Adrenal gland (tissue), 12 donors: ENCODE measurements around the gene GGT6. TPM values are rescaled to one million over a fixed set of nuclear protein-coding genes. Genes with fewer than 3 reads are reported as not detected.

Experiments used
- DNase-seq, 7 donors: peaks; one replicate each; pipeline ENCODE4 v3.0.0-alpha.2; 2019 to 2020
- H3K27ac ChIP-seq, 5 donors: fragments of 200-600 bp; sonication (generic) in 4 of 5; 1 replicate in 3 of 5; 2 replicates in 2 of 5; pipeline versions ENCODE4 v1.5.1 to v1.8.0; 2016 to 2020; ENCODE audit warnings: mild to moderate bottlenecking in 1 of 5
- H3K27me3 ChIP-seq: fragments of 200-600 bp; 2 replicates; pipeline ENCODE4 v1.8.0; 2021
- H3K36me3 ChIP-seq, 2 donors: fragments of 200-600 bp; replicated peaks in 1 of 2; 1 replicate in 1 of 2; 2 replicates in 1 of 2; pipeline versions ENCODE4 v1.5.1 to v1.8.0; 2018 to 2022
- H3K4me1 ChIP-seq, 2 donors: fragments of 200-600 bp; replicated peaks in 1 of 2; 1 replicate in 1 of 2; 2 replicates in 1 of 2; pipeline versions ENCODE4 v1.5.1 to v1.8.0; 2018 to 2021
- H3K4me3 ChIP-seq, 4 donors: fragments of 200-600 bp; sonication (generic) in 3 of 4; one replicate each; pipeline ENCODE4 v1.5.1; 2016 to 2018
- H3K9me3 ChIP-seq, 3 donors: fragments of 200-600 bp; sonication (generic) in 1 of 3; replicated peaks in 1 of 3; 1 replicate in 2 of 3; 2 replicates in 1 of 3; pipeline versions ENCODE4 v1.5.1 to v1.8.0; 2016 to 2021
- CTCF ChIP-seq, 6 experiments: fragments of 450-650 bp in 4 of 6; fragments of 200-600 bp in 2 of 6; sonication (generic) in 1 of 6; IDR thresholded peaks; 1 replicate in 5 of 6; 2 replicates in 1 of 6; pipeline versions ENCODE4 v1.5.1 to v1.8.0; 2016 to 2021; ENCODE audit warnings: antibody characterized with exemption in 6 of 6, mild to moderate bottlenecking in 2 of 6, moderate library complexity in 1 of 6
- POLR2A ChIP-seq, 2 donors: fragments of 450-650 bp; IDR thresholded peaks; one replicate each; pipeline ENCODE4 v1.6.1; 2017; ENCODE audit warnings: antibody characterized with exemption in 2 of 2, mild to moderate bottlenecking in 2 of 2, moderate library complexity in 1 of 2
- WGBS, 4 donors: extraction: QIAGEN DNeasy Blood & Tissue Kit in 2 of 4; methylation state at CpG; one replicate each; pipeline versions ENCODE4 v1.1.5 to v1.1.7; 2013 to 2017; 5-methylcytosine and 5-hydroxymethylcytosine counted together
- intact Hi-C, 2 donors: fragments of 100-400 bp; cut with DNase I; formaldehyde crosslinking; loops; one replicate each; pipeline versions ENCODE4 v1.14.1 to v1.15.0; 2022 to 2023
- polyA plus RNA-seq, 3 donors: library from polyadenylated mRNA; stranded (reverse); fragments of 200-250 nt in 2 of 3; fragments of 350-450 nt in 1 of 3; fragmentation: Illumina TruSeq in 1 of 3; extraction: RNeasy Lipid Tissue Mini Kit (QIAGEN cat#74804) in 1 of 3; gene quantifications; one replicate each; pipeline ENCODE4 v1.2.3, GENCODE V29; 2013 to 2014
- total RNA-seq, 9 donors: library from RNA; depleted of rRNA in 4 of 9; stranded (reverse); fragments of >200 nt in 4 of 9; fragments of 120-200 nt in 1 of 9; fragmentation: NEBNext Ultra II Directional in 1 of 9; extraction: Animal tissue kit (Norgen Biotek cat#: 25700) in 1 of 9; gene quantifications; one replicate each; pipeline versions ENCODE4 v1.1.0 to v1.2.4, GENCODE V29; 2013 to 2023
- donor health status: healthy with polysubstance abuse.
- donor health status: Bipolar disorder and iron deficiency.
- donor health status: DM: yes; HTN: yes; CAD: no.
- donor health status: DM: no; HTN: no; CAD: no.
- donor health status: DM: no; HTN: no; CAD: no.
- donor health status: DM: yes; HTN: yes; CAD: no.

The GGT6 gene
- total and polyA plus RNA-seq, 12 donors: 0.06 to 4.2 (median 0.88) TPM

GRCh38 chr17:4514206-4514605 is 46.2 kb downstream of the GGT6 start:
- H3K27me3 ChIP-seq: no peaks in the 10 kb centered on the region
- TF ChIP-seq CTCF (IDR thresholded peaks at IDR 0.05) (no peak), POLR2A (IDR thresholded peaks at IDR 0.05) (no peak)
- 88 to 100% (median 91%) methylated on average over 1 to 7 of the region's 7 CpGs for WGBS, 4 donors
- no peaks in the 10 kb centered on the region for H3K9me3 ChIP-seq
- peaks cover 3 to 7% of the 10 kb centered on the region in 2 donors for H3K4me1 ChIP-seq
- H3K27ac ChIP-seq: no peak overlapping the region
- intact Hi-C loops: no loop called here
- no peaks in the 10 kb centered on the region for H3K36me3 ChIP-seq
- H3K4me3 ChIP-seq: no peak overlapping the region
- no peak for DNase-seq

GRCh38 chr17:4513113-4514032 is 47.0 kb downstream of the GGT6 start:
- no peak overlapping the region for H3K4me3 ChIP-seq
- H3K4me1 ChIP-seq: no peaks in the 10 kb centered on the region
- WGBS, 4 donors: 58 to 86% (median 80%) methylated on average over 2 to 24 of the region's 24 CpGs
- H3K27me3 ChIP-seq: no peaks in the 10 kb centered on the region
- no peak for DNase-seq
- no peaks in the 10 kb centered on the region for H3K9me3 ChIP-seq
- no peak overlapping the region for H3K27ac ChIP-seq
- intact Hi-C loops: no loop called here
- H3K36me3 ChIP-seq: no peaks in the 10 kb centered on the region
- TF ChIP-seq POLR2A (IDR thresholded peaks at IDR 0.05): no peak
- TF ChIP-seq CTCF (IDR thresholded peaks at IDR 0.05): no peak

DNA sequence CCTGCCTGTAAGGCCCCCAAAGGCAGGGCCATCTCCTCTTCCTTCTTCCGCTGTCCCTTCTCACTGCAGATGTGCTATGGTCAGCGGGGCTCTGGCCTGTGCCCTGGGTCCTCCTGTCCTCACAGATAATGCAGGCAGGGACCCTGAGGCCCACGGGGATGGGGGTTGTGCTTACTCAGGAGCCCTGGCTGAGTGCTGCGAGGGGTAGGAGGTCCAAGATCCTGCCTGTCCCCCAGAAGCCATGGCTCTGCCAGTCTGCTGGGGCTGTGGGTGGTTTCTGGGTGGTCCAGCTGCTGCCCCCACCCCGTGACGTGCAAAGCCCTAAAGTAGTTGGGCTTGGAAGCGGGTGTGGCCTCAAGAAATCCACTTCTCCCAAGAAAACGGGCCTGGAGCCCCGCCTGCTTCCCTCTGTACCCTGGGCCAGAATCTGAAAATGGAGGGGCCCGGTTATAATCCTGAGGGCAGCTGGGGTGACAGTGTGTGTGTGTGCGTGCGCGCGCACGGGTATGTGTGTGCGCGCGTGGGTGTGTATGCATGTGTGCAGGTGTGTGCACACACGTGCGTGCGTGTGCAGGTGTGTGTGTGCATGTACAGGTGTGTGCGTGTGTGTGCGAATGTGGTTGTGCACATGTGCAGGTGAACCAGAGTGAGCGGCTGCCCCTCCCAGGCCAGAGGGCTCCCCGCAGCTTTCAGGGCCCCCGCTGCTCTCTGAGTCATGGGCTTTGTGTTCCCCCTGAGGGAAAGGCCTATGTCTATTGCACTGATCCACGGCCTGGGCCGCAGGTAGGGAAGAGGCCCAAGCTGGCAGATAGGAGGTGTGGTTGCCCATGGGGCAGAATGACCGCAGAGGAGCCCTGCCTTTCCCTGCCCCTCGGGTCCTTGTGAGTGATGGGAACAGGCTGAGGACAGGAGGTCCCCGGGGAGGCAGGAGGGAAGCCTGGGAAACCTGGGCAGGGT is 47.9 kb downstream of the GGT6 start:
- Histone ChIP-seq H3K9me3 (no peaks in the 10 kb centered on the region), H3K4me1 (no peaks in the 10 kb centered on the region), H3K36me3 (no peaks in the 10 kb centered on the region), H3K27ac (no peak overlapping the region), H3K27me3 (no peaks in the 10 kb centered on the region), H3K4me3 (no peak overlapping the region)
- no peak for TF ChIP-seq POLR2A (IDR thresholded peaks at IDR 0.05)
- WGBS, 4 donors: 88 to 91% (median 89%) methylated on average over 23 to 31 of the region's 31 CpGs
- intact Hi-C loops: no loop called here
- DNase-seq: no peak

GRCh38 chr17:4511199-4511932 is 49.0 kb downstream of the GGT6 start:
- 85 to 98% (median 92%) methylated on average over 9 to 10 of the region's 10 CpGs for WGBS, 4 donors
- no peak for DNase-seq
- Histone ChIP-seq H3K27me3 (no peaks in the 10 kb centered on the region), H3K36me3 (no peaks in the 10 kb centered on the region), H3K4me3 (no peak overlapping the region), H3K27ac (peak overlapping the region in 1 of 5 donors; percentile 27), H3K9me3 (no peaks in the 10 kb centered on the region), H3K4me1 (no peaks in the 10 kb centered on the region)
- intact Hi-C loops: no loop called here
- no peak for TF ChIP-seq CTCF (IDR thresholded peaks at IDR 0.05)
- TF ChIP-seq POLR2A (IDR thresholded peaks at IDR 0.05): no peak
